ENCODE data around the gene BEX4.
"Not testable (repeated sequence)": the region's sequence is repeated elsewhere in the genome, so short reads cannot be mapped to it uniquely, and the experiment has no call there.

BEX4 gene

DNA sequence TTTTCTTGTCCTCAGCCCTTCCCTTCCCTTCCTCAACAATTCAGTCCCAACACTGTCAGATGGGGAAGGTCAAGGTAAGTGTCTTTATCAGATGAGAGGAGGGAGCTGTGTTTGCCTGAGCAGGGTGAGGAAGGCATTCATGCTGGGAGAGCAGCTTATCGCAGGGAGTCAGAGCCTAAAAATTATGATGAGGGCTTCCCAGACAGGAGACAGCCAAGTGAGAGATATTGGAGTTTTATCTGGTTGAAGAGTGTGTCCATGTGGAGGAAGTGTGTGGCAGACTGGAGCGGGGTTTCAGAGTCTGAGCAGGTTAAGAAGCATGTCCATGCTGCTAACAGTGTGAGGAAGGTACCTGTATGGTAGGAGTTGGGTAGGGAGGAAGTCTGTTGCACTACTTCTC lies 18.4 kb downstream of the BEX4 start:
- TF ChIP-seq CTCF (IDR thresholded peaks at IDR 0.05; ENCODE audit: low read depth, low read length), result no peak
- Histone ChIP-seq H3K27ac (no peak overlapping the region), H3K36me3 (no peaks in the 10 kb centered on the region), H3K4me3 (ENCODE audit: low read depth, low read length) (no peak overlapping the region), H3K9me3 (ENCODE audit: severe bottlenecking) (no peaks in the 10 kb centered on the region), H3K27me3 (ENCODE audit: insufficient read depth, low read depth, severe bottlenecking) (peaks cover 25% of the 10 kb centered on the region)
- DNase-seq, result no peak

DNA sequence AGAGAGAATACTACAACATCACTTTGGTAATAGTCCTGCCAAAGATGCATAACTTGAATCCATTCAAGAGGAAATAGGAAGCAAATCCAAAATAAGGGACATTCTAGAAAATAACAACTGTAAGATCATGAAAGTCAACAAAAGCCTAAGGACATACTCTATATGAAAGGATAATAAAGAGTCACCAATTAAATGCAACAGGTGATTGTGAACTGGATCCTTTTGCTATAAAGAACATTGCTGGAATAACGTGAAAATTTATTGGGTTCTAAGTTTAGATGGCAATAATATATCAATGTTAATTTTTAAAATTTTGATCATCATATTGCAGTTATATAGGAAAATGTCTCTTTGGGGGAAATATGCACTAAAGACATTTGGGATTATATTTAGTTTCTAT lies 20.0 kb downstream of the BEX4 start:
- Histone ChIP-seq H3K9me3 (ENCODE audit: severe bottlenecking) (no peaks in the 10 kb centered on the region), H3K4me3 (ENCODE audit: low read depth, low read length) (no peak overlapping the region), H3K27me3 (ENCODE audit: insufficient read depth, low read depth, severe bottlenecking) (peaks cover 28% of the 10 kb centered on the region), H3K36me3 (no peaks in the 10 kb centered on the region), H3K27ac (no peak overlapping the region)
- no peak for DNase-seq
- TF ChIP-seq CTCF (IDR thresholded peaks at IDR 0.05; ENCODE audit: low read depth, low read length), result no peak

GRCh38 chrX:103235608-103236007 lies 20.7 kb downstream of the BEX4 start:
- H3K9me3 ChIP-seq (ENCODE audit: severe bottlenecking); H3K27ac ChIP-seq; H3K4me3 ChIP-seq (ENCODE audit: low read depth, low read length); DNase-seq; H3K36me3 ChIP-seq: not testable (repeated sequence)
- H3K27me3 ChIP-seq (ENCODE audit: insufficient read depth, low read depth, severe bottlenecking), result peaks cover 28% of the 10 kb centered on the region

GRCh38 chrX:103236296-103236695 lies 21.4 kb downstream of the BEX4 start:
- H3K9me3 ChIP-seq (ENCODE audit: severe bottlenecking), result no peaks in the 10 kb centered on the region
- no peak overlapping the region for H3K27ac ChIP-seq
- no peaks in the 10 kb centered on the region for H3K36me3 ChIP-seq
- no peak for DNase-seq
- H3K27me3 ChIP-seq (ENCODE audit: insufficient read depth, low read depth, severe bottlenecking), result peaks cover 28% of the 10 kb centered on the region
- no peak overlapping the region for H3K4me3 ChIP-seq (ENCODE audit: low read depth, low read length)
- TF ChIP-seq CTCF (IDR thresholded peaks at IDR 0.05; ENCODE audit: low read depth, low read length), result no peak

DNA sequence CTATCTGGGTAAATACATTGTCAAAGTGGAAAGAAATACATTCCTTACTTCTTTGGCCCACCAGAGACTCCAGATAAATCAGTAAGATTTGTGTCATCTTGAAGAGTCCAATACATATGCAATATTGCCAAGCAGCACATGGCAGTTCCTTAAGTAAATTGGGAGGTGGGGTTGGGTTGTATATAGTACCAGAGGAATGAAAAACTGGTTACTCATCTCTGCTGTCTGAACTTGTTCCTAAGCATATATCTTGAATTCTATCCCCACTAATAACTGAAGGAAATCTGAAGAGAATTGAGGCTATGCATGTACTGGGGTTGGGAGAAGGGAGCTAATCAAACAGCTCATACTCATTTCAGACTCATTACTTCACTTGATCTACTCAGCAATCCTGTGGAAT lies 25.2 kb downstream of the BEX4 start:
- Histone ChIP-seq H3K4me3 (ENCODE audit: low read depth, low read length) (no peak overlapping the region), H3K36me3 (no peaks in the 10 kb centered on the region), H3K27ac (no peak overlapping the region), H3K9me3 (ENCODE audit: severe bottlenecking) (no peaks in the 10 kb centered on the region), H3K27me3 (ENCODE audit: insufficient read depth, low read depth, severe bottlenecking) (peaks cover 20% of the 10 kb centered on the region)
- no peak for TF ChIP-seq CTCF (IDR thresholded peaks at IDR 0.05; ENCODE audit: low read depth, low read length)
- no peak for DNase-seq

DNA sequence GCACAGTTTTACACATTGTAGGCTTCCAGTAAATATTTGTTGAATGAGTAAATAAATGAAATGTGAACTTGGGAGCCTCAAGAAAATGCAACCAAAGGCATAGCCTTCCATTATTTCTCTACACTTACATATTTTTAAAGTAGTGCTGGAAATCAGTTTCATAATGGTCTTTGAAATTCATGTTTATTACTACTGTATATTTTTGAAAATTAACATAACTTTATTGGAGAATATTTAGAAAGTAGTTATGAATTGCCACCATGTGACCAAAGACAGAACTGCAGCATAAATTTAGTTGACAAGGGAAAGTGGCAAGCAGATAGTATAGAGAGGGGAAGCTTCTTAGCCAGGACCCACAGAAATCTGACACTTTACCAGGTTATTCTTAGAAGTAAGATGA lies 33.6 kb downstream of the BEX4 start:
- H3K4me3 ChIP-seq (ENCODE audit: low read depth, low read length), result no peak overlapping the region
- no peak for DNase-seq
- H3K27me3 ChIP-seq (ENCODE audit: insufficient read depth, low read depth, severe bottlenecking), result peaks cover 17% of the 10 kb centered on the region
- H3K9me3 ChIP-seq (ENCODE audit: severe bottlenecking), result no peaks in the 10 kb centered on the region
- no peaks in the 10 kb centered on the region; the same call in 1 of the 2 replicates for H3K36me3 ChIP-seq
- no peak for TF ChIP-seq CTCF (IDR thresholded peaks at IDR 0.05; ENCODE audit: low read depth, low read length)
- H3K27ac ChIP-seq, result no peak overlapping the region
